COR-L47 (cell line): ENCODE data around the gene CCDC97.
A peak's percentile ranks its signal among the peaks of the same experiment; 100 is the strongest.
"Not testable (repeated sequence)": the region's sequence is repeated elsewhere in the genome, so short reads cannot be mapped to it uniquely, and the experiment has no call there.

Experiments used
- DNase-seq: peaks from one replicate; lab custom pipeline; 2025; lab: John Stamatoyannopoulos, UW

Gene CCDC97

GRCh38 chr19:41339936-41340335 lies 30.0 kb downstream of the CCDC97 start:
- DNase-seq, result no peak

GRCh38 chr19:41341669-41342490 lies 31.9 kb downstream of the CCDC97 start:
- peak; percentile 31 for DNase-seq

GRCh38 chr19:41344162-41344561 lies 34.2 kb downstream of the CCDC97 start:
- DNase-seq, result no peak

- not testable (repeated sequence) for DNase-seq
Observed at GRCh38 chr19:41346916-41347315, 36.9 kb downstream of the CCDC97 start.

- DNase-seq, result no peak
Observed at GRCh38 chr19:41350735-41351338, 40.9 kb downstream of the CCDC97 start.

- DNase-seq, result no peak
Observed at GRCh38 chr19:41351339-41352245, 41.6 kb downstream of the CCDC97 start.

GRCh38 chr19:41352279-41352608 lies 42.3 kb downstream of the CCDC97 start:
- no peak for DNase-seq

GRCh38 chr19:41352609-41353465 lies 42.9 kb downstream of the CCDC97 start:
- no peak for DNase-seq

GRCh38 chr19:41353466-41354342 lies 43.7 kb downstream of the CCDC97 start, which contains the start of gene TGFB1:
Gene TGFB1, minus strand, starts transcription at chr19:41353922. Its CDS starts 878 bp downstream, at chr19:41353044.
- no peak for DNase-seq

GRCh38 chr19:41354343-41354953 lies 44.5 kb downstream of the CCDC97 start:
- DNase-seq, result no peak

- DNase-seq, result no peak
Observed at GRCh38 chr19:41355035-41355434, 45.1 kb downstream of the CCDC97 start.

- DNase-seq, result no peak
Observed at GRCh38 chr19:41355802-41356201, 45.8 kb downstream of the CCDC97 start.

- DNase-seq, result no peak
Observed at GRCh38 chr19:41356984-41357739, 47.2 kb downstream of the CCDC97 start.

- no peak for DNase-seq
Observed at GRCh38 chr19:41357746-41358145, 47.8 kb downstream of the CCDC97 start.

GRCh38 chr19:41359741-41360140 lies 49.8 kb downstream of the CCDC97 start:
- DNase-seq, result no peak

- no peak for DNase-seq
Observed at GRCh38 chr19:41362143-41362847, 52.3 kb downstream of the CCDC97 start.

GRCh38 chr19:41363371-41363752 lies 53.4 kb downstream of the CCDC97 start:
- DNase-seq, result no peak

GRCh38 chr19:41363753-41364523 lies 54.0 kb downstream of the CCDC97 start, which contains the start of gene B9D2:
Gene B9D2, minus strand, starts transcription at chr19:41364149. Its CDS starts 630 bp downstream, at chr19:41363519.
- DNase-seq, result peak; percentile 99
